CD4-positive, alpha-beta T cell treated with Interleukin-4 for 4 hours (primary cell): ENCODE data around the gene NPDC1.
"Not testable (repeated sequence)": the region's sequence is repeated elsewhere in the genome, so short reads cannot be mapped to it uniquely, and the experiment has no call there.

ENCODE experiments used
- DNase-seq: peaks from one replicate; pipeline ENCODE4 v3.0.0-alpha.2; 2020

Gene NPDC1

GRCh38 chr9:137074657-137075274 is 28.8 kb upstream of the NPDC1 start:
- no peak for DNase-seq

- DNase-seq, result no peak
Measured at GRCh38 chr9:137073992-137074399, 28.0 kb upstream of the NPDC1 start.

DNA sequence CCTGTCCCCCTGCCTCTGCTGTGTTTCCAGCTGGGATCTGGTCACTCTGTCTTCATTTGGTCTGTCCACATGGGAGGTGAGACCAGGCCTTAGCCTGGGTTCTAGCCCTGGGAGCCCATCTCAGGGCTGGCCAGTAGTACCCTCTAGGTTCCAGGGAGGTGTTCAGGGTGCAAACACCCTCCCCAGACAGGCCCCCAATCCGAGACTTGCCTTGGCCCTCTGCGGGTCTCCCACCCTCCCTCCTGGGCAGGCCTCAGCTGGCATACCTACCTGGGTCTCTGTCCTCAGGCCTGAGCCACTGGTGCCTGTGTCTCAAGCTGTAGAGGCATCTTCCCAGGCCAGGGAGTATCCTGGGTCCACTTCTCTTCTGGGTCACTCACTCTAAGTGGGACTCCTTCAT is 25.3 kb upstream of the NPDC1 start:
- no peak for DNase-seq

DNA sequence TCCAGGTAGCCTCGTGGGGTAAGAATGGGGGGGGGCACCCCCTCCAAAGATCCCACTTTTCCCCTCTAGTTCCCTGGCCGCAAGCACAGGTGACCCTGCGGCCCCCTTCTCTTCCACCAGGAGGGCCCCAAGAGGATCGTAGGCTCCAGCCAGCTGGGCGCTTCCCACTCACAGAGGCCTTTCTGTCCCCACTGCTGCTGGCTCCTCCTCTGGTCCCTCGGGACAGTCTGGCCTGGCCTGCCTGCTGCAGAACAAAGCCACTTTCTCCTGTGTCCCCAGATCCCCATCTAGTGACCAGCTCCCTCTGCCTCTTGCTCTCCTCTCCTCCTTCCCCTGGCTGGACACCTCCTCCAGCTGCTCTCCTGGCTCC is 24.9 kb upstream of the NPDC1 start:
- no peak for DNase-seq

- peak; percentile 81 for DNase-seq
Measured at GRCh38 chr9:137070201-137070905, 24.4 kb upstream of the NPDC1 start, which contains the start of gene SAPCD2. Gene SAPCD2 (minus strand): TSS chr9:137070557. CDS start chr9:137070460, 97 bp downstream.

- no peak for DNase-seq
Measured at GRCh38 chr9:137069508-137070091, 23.6 kb upstream of the NPDC1 start.

- no peak for DNase-seq
Measured at GRCh38 chr9:137068539-137069507, 22.8 kb upstream of the NPDC1 start.

GRCh38 chr9:137067860-137068538 is 22.0 kb upstream of the NPDC1 start:
- peak; percentile 87 for DNase-seq

- no peak for DNase-seq
Measured at GRCh38 chr9:137066096-137066861, 20.3 kb upstream of the NPDC1 start.

DNA sequence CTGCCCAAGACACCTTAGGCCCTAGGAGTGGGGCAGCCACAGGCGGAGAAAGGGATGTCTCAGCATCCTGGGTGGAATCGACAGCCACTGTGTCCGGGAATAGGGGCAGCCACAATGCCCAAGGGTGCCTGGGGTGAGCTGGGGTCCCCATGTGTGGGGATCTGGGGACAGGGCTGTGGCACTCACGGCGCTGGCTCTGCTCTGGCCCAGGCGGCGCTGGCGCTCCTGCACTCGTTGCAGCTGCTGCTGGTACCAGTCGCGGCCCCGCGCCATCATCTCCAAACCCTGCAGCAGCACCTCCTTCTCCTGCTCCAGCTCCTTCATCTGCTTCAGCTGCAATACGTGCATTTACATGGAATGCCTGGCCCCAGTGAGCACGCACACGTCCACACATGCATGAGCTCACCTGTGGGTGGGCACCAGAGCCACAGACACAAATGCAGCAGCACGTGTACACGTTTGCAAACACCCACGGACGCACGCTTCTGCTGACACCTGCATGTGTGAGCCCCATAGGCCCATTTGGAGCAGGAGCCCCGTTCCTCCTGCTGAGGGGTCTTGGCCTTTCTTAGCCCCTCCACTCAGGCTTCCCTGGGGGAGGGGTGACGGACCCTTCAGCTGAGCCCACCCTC is 19.5 kb upstream of the NPDC1 start:
- no peak for DNase-seq

DNA sequence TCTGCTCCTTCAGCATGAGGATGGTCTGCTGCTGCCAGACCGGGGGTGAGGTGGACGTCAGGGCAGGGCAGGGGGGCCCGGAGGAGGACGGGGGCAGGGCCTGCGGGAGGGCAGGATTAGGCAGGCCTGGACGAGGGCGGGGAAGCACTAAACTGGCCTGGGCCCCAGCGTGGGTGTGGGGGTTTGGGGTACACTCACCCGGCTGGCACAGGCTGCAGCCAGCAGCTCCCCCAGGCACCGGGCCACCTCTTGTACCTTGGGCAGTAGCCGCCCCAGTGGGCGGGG is 18.8 kb upstream of the NPDC1 start:
- no peak for DNase-seq

DNA sequence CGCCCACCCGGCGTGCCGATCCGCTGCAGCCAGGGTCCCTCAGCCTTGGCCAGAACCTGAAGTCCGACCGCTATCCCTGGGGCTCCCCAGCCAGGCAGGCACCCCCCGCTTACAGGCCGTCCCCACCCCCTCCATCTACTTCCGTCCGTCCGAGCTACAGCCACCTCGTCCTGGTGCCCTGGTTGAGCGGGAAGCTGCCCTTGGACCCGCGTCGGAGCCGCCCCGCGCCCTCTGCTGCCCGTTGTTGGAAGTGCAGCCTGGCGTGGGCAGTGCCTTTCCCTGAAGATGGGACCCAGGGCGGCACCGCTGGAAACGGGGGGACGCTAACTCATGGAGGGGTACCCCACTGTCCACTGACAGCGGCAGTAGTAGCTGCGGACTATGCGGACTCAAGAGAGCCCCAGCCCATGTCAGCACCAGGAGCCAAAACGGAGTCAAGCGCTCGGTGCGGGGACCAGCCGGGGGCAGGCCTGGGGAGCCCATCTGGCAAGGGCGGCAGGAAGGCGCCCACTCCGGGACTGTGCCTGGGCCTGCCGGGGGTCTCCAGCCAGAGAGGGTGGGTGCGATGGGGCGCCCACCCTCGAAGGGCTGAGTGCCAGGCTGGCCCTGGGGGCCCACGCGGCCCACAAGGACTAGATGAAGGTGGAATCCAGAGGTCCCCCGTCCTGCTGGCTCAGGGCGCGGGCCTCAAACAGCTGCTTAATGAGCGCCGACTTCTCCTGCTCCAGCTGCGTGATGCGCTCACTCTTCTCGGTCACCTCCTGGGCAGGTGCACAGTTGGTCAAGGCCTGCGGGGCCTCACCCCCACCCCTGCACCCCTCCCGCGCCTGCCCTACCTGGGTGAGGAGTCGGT is 18.3 kb upstream of the NPDC1 start:
- DNase-seq, result peak; percentile 45

- no peak for DNase-seq
Measured at GRCh38 chr9:137063311-137064026, 17.5 kb upstream of the NPDC1 start.

DNA sequence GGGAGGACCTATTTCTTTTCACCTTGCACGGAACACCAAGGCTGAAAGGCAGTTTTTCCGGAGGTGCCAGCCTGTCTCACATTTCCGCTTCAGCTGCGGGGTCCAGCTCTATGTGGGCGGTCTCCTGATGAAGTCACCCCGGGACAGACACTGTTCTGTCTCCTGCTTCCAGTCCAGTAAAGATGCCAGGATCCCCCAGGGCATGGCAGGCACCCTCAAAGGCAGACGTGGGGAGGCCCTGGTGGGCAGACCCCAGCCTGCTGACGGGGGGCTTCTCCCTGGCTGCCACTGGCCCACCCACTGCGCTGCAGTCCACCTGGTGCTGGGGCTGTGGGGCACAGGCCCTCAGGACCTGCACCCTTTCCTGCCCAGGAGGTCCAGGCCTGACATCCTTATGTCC is 16.8 kb upstream of the NPDC1 start:
- DNase-seq, result not testable (repeated sequence)

DNA sequence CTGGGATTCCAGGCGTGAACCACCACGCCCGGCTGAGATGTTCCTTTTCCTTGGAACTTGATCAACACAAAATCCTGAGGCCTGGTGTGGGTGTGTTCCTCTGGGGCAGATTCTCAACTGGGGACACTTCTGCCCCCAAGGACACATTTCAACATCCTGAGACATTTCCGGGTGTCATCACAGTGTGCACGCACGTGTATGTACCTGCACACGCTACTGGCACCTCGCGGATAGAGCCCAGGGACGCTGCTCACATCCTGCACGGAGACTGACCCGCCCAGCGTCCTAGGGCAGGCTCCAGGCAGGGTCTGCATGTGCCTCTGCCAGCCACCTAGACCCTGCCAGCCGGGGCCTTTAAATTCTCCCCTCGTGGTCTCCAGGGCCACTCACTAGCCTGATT is 16.4 kb upstream of the NPDC1 start:
- no peak for DNase-seq

DNA sequence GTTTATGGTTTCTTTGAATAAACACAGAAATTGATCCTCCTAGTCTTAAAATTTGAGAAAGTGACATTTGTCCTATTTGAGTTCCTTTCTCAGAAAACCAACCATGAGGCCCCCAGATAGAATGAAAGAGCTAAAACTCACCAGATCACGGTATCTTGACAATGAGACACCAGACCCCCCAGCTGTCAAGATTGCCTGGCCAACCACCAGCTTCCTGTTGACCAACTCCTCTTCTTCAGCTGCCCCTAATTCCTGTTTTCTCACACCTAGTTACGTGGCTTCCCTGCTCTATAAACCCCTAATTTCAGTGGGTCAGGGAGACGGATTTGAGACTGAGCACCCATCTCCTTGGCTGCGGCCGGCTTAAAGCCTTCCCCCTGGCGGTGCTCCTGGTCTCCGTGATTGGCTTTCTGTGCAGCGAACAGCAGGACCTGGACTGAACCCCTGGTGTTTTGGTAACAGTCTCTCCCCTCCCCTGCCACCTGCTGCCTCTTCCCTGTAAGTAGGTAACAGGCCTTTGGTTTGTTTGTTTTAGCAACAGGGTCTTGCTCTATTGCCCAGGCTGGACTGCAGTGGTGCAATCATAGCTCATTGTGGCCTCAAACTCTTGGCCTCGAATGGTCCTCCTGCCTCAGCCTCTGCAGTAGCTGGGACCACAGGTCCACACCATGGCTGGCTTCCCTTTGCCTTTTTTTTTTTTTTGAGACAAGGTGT is 12.7 kb upstream of the NPDC1 start:
- no peak for DNase-seq

DNA sequence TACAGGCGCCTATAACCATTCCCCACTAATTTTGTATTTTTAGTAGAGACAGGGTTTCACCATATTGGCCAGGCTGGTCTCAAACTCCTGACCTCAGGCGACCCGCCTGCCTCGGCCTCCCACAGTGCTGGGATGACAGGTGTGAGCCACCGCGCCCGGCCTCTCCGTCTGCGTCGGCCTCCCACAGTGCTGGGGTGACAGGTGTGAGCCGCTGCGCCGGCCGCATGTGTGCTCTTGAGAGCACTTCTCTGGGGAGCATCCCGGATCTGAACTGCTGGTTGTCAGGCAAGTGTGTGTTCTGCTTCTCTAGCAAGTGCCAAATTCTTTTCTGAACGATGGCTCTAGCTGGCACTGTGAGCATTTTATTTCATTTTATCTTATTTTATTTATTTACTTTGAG is 11.6 kb upstream of the NPDC1 start:
- DNase-seq, result no peak

DNA sequence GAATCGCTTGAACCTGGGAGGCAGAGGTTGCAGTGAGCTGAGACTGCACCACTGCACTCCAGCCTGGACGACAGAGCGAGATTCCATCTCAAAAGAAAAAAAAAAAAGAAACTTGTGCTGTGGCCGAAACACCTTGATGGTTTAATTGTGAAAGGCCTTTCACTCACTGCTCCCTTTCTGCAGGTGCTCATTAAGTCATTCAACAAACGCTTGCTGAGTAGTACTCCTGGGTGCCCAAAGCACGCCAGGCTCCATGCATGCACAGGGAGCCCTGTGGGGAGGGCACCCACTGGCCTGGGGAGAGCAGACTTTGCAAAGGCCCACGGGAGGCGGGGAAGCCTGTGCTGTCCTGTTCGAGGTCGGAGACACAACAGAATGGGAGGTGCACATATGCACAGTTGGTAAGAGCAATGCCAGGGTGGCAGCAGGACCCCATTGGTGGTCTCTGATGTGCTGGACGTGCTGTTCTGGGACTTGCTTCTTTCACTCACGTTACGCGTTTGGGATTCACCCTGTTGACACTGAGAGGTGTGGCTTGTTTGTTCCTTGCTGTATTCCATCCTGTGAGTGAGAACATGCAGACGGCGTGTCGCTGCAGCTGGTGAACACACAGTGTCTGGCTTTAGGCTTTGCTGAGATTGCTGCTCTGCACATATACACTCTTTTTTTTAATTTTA is 10.9 kb upstream of the NPDC1 start:
- DNase-seq, result no peak
